ENCODE results near the gene HPCAL1. TPM values are rescaled to one million over a fixed set of nuclear protein-coding genes. Genes with fewer than 3 reads are reported as not detected.

HPCAL1 gene
- polyA plus RNA-seq, 1 donor from 2014 or later, result 63.4 TPM

- H3K4me2 ChIP-seq (ENCODE audit: low read length), result no peak overlapping the region
- H4K20me1 ChIP-seq (ENCODE audit: insufficient read depth), result no peaks in the 10 kb centered on the region
- H3K9me3 ChIP-seq (ENCODE audit: low read length), result no peaks in the 10 kb centered on the region
- no peak overlapping the region for H3K27ac ChIP-seq (ENCODE audit: low read length)
- no peaks in the 10 kb centered on the region for H3K36me3 ChIP-seq (ENCODE audit: insufficient read depth, low read length)
- H3K9ac ChIP-seq (ENCODE audit: low read length), result no peak overlapping the region
- no peak overlapping the region for H2AFZ ChIP-seq (ENCODE audit: low read depth, low read length)
- H3K4me3 ChIP-seq (ENCODE audit: low read length), result no peak overlapping the region
- H3F3A ChIP-seq (ENCODE audit: insufficient read depth, low read length, poor library complexity, severe bottlenecking), result no peaks in the 10 kb centered on the region
- no peaks in the 10 kb centered on the region for H3K27me3 ChIP-seq (ENCODE audit: insufficient read depth, low read depth, low read length)
- H3K9me2 ChIP-seq (ENCODE audit: insufficient read depth, low read length), result no peaks in the 10 kb centered on the region
- TF ChIP-seq MXI1 (conservative IDR thresholded peaks at IDR 0.05; ENCODE audit: poor library complexity, severe bottlenecking) (no peak), RAD21 (conservative IDR thresholded peaks at IDR 0.05) (no peak), EZH2 (IDR thresholded peaks at IDR 0.05; ENCODE audit: borderline replicate concordance, insufficient read depth, low read length, poor library complexity, severe bottlenecking) (no peak), REST (IDR thresholded peaks at IDR 0.05; ENCODE audit: borderline replicate concordance) (no peak), SMC3 (conservative IDR thresholded peaks at IDR 0.05; ENCODE audit: poor library complexity) (no peak), EP300 (conservative IDR thresholded peaks at IDR 0.05; ENCODE audit: poor library complexity, severe bottlenecking) (no peak), TAF1 (IDR thresholded peaks at IDR 0.05; ENCODE audit: low read depth) (no peak), POLR2AphosphoS5 (IDR thresholded peaks at IDR 0.05) (no peak), CTCF (IDR thresholded peaks at IDR 0.05; ENCODE audit: poor library complexity, severe bottlenecking) (no peak)
- no peaks in the 10 kb centered on the region for H3K79me2 ChIP-seq (replicated peaks; ENCODE audit: insufficient read depth, low read length)
These were observed 42.4 kb downstream of the HPCAL1 start for GRCh38 chr2:10345126-10345525.

- Histone ChIP-seq H3K9me3 (ENCODE audit: low read length) (no peaks in the 10 kb centered on the region), H3K79me2 (replicated peaks; ENCODE audit: insufficient read depth, low read length) (no peaks in the 10 kb centered on the region)
These were observed 43.1 kb downstream of the HPCAL1 start for GRCh38 chr2:10345813-10346212.

More at GRCh38 chr2:10345813-10346212, 43.1 kb downstream of the HPCAL1 start:
- H3F3A ChIP-seq (ENCODE audit: insufficient read depth, low read length, poor library complexity, severe bottlenecking), result no peaks in the 10 kb centered on the region
- H4K20me1 ChIP-seq (ENCODE audit: insufficient read depth), result no peaks in the 10 kb centered on the region
- TF ChIP-seq POLR2AphosphoS5 (IDR thresholded peaks at IDR 0.05) (no peak), CTCF (IDR thresholded peaks at IDR 0.05; ENCODE audit: poor library complexity, severe bottlenecking) (no peak), EZH2 (IDR thresholded peaks at IDR 0.05; ENCODE audit: borderline replicate concordance, insufficient read depth, low read length, poor library complexity, severe bottlenecking) (no peak), MXI1 (conservative IDR thresholded peaks at IDR 0.05; ENCODE audit: poor library complexity, severe bottlenecking) (no peak), SMC3 (conservative IDR thresholded peaks at IDR 0.05; ENCODE audit: poor library complexity) (no peak), RAD21 (conservative IDR thresholded peaks at IDR 0.05) (no peak), REST (IDR thresholded peaks at IDR 0.05; ENCODE audit: borderline replicate concordance) (no peak), EP300 (conservative IDR thresholded peaks at IDR 0.05; ENCODE audit: poor library complexity, severe bottlenecking) (no peak), TAF1 (IDR thresholded peaks at IDR 0.05; ENCODE audit: low read depth) (no peak)
- no peak overlapping the region for H3K4me3 ChIP-seq (ENCODE audit: low read length)
- H3K27me3 ChIP-seq (ENCODE audit: insufficient read depth, low read depth, low read length), result no peaks in the 10 kb centered on the region
- no peak overlapping the region for H3K27ac ChIP-seq (ENCODE audit: low read length)
- H2AFZ ChIP-seq (ENCODE audit: low read depth, low read length), result no peak overlapping the region
- no peak overlapping the region for H3K4me2 ChIP-seq (ENCODE audit: low read length)
- no peaks in the 10 kb centered on the region for H3K9me2 ChIP-seq (ENCODE audit: insufficient read depth, low read length)
- no peak overlapping the region for H3K9ac ChIP-seq (ENCODE audit: low read length)
- H3K36me3 ChIP-seq (ENCODE audit: insufficient read depth, low read length), result no peaks in the 10 kb centered on the region
